Fibroblast of skin of right quadriceps (primary cell): ENCODE results near the gene ZNF512B.
"Not testable (repeated sequence)": the region's sequence is repeated elsewhere in the genome, so short reads cannot be mapped to it uniquely, and the experiment has no call there.

Experiments used
- DNase-seq: peaks from one replicate; pipeline ENCODE4 v3.0.0-alpha.2; 2013

The ZNF512B gene

GRCh38 chr20:63931735-63932134, 38.0 kb downstream of the ZNF512B start:
- DNase-seq, result no peak

GRCh38 chr20:63930971-63931553, 38.7 kb downstream of the ZNF512B start:
- no peak for DNase-seq

GRCh38 chr20:63929473-63929883, 40.3 kb downstream of the ZNF512B start:
- not testable (repeated sequence) for DNase-seq

GRCh38 chr20:63929071-63929470, 40.7 kb downstream of the ZNF512B start:
- no peak for DNase-seq

- no peak for DNase-seq
Measured at GRCh38 chr20:63926298-63926697, 43.4 kb downstream of the ZNF512B start.

GRCh38 chr20:63924241-63924640, 45.5 kb downstream of the ZNF512B start:
- no peak for DNase-seq

GRCh38 chr20:63923651-63924050, 46.1 kb downstream of the ZNF512B start:
- no peak for DNase-seq

GRCh38 chr20:63920226-63920625, 49.5 kb downstream of the ZNF512B start:
- no peak for DNase-seq

- no peak for DNase-seq
Measured at GRCh38 chr20:63919130-63919529, 50.6 kb downstream of the ZNF512B start.

GRCh38 chr20:63917811-63918210, 51.9 kb downstream of the ZNF512B start:
- DNase-seq, result no peak

GRCh38 chr20:63916371-63916939, 53.3 kb downstream of the ZNF512B start:
- not testable (repeated sequence) for DNase-seq

GRCh38 chr20:63915471-63915870, 54.3 kb downstream of the ZNF512B start:
- no peak for DNase-seq

- no peak for DNase-seq
Measured at GRCh38 chr20:63913768-63914167, 56.0 kb downstream of the ZNF512B start.

GRCh38 chr20:63911176-63911575, 58.6 kb downstream of the ZNF512B start:
- no peak for DNase-seq

GRCh38 chr20:63908008-63908682, 61.6 kb downstream of the ZNF512B start:
- no peak for DNase-seq
